Fibroblast of skin of scalp (primary cell): ENCODE results near the gene YTHDF2.

Source experiments
- DNase-seq: peaks from one replicate; pipeline ENCODE4 v3.0.0-alpha.2; 2013

Gene YTHDF2

DNA sequence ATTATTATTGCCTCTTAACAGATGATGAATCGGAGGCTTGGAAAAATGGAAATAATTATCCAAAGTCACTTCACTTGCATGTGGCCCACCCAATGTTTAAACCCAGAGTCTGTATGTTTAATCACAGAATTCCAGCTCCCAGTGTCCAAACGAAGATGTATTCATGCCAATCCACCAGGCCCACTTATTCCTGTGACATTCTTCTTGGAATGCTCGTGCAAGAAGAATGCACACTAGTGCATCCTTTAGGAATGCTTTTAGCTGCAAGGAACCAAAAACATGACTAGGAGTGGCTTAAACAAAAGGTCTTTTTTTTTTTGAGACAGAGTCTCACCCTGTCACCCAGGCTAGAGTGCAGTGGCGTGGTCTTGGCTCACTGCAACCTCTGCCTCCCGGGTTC lies 66.3 kb downstream of the YTHDF2 start:
- peak; percentile 54 for DNase-seq

DNA sequence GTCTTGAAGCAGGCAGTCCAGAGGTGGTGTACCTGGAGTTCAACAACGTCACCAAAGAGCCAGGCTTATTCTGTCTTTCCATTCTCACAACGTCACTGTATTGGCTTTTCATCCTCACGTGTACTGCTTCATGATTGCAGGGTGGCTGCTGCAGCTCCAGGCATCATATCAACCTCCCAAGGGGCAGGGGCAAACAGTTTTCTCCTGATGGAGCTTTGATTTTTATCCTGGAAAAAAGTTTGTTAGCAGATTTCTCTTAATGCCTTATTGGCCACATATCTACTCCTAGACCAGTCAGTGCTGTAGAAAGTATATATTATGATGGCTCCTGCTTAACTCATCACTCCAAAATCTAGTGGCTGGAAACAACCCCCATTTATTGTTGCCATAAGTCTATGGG lies 66.9 kb downstream of the YTHDF2 start:
- DNase-seq, result no peak

- no peak for DNase-seq
Observed at GRCh38 chr1:28804071-28804470, 67.3 kb downstream of the YTHDF2 start.

DNA sequence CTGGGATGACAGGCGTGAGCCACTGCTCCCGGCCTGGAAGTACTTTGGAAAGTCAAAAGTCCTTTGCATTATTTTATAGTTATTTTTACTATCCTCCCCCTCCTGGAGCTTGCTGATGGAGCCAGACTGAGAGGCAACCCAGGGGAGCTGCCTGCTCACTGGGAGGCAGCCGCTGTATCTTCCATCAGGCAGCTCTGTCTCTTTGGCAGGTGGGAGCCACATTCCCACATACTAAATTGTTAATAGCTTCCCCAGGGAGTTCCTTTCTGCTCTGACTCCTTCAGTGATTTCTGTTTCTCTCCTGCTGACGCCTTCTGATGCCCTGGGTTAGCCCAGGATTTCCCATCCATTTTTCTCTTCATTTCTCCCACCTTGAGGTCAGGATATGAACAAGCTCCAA lies 70.3 kb downstream of the YTHDF2 start:
- DNase-seq, result no peak

DNA sequence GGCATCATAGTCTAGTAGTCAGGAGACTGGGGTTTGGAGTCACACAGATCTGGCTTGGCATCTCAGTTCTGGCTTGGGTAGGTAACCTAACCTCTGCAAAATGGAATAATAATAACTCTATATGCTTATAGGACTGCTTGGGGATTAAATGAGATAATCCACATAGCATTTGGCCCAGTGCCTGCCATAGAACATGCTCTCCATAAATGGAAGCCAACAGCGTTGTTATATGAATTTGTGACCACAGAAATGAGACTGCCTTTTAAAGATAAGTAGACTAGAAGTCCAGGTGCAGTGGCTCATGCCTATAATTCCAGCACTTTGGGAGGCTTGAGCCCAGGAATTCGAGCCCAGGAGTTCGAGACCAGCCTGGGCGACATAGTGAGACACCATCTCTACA lies 71.2 kb downstream of the YTHDF2 start:
- no peak for DNase-seq

DNA sequence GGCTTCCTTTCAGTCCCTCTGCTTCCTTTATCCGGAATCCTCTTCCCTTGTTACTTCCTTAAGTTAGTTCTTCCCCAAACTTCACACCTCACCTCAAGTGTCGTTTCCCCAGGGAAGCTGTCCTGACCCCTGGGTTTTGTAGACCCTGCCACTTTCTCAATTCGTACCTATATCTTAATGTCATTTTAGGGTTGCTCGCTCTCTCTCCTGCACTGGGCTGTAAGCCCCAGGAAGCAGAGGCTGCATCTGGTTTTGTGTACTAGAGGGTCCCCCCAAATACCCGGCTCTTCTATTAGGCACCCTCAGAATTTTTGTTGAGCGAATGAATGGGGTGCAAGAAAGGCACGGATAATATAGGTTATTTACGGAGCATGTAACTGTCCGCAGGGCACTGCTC lies 74.6 kb downstream of the YTHDF2 start:
- no peak for DNase-seq

- no peak for DNase-seq
Observed at GRCh38 chr1:28811766-28812668, 75.3 kb downstream of the YTHDF2 start, which contains the start of gene OPRD1. OPRD1 (plus strand) TSS chr1:28812170; CDS start chr1:28812384, 214 bp downstream.

GRCh38 chr1:28812669-28813468 lies 76.1 kb downstream of the YTHDF2 start:
- DNase-seq, result no peak

DNA sequence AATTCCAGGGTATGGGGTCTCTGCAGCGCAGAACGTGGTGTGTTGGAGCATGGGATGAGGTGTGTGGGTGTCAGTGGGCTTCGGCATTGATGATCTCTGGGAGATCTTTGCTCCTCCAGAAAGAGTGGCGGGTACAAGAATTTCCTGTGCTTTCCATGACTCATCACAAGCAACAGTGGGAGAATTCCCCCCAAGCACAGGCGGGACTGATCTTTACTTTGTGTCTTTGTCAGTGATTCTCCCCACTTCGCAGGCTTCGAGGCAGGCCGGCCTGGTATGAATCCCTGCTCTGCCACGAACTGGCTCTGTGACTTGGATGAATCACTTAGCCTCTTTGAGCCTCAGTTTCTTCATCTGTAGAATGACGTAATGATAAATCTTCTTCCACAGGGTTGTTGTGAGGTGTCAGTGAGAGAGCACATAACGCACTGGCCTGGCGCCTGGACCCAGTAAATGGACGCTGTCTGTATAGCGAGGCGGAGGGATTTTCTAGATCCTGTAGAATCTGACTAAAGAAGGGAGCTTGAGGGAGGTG lies 77.3 kb downstream of the YTHDF2 start:
- no peak for DNase-seq

- no peak for DNase-seq
Observed at GRCh38 chr1:28815533-28816185, 78.9 kb downstream of the YTHDF2 start.

DNA sequence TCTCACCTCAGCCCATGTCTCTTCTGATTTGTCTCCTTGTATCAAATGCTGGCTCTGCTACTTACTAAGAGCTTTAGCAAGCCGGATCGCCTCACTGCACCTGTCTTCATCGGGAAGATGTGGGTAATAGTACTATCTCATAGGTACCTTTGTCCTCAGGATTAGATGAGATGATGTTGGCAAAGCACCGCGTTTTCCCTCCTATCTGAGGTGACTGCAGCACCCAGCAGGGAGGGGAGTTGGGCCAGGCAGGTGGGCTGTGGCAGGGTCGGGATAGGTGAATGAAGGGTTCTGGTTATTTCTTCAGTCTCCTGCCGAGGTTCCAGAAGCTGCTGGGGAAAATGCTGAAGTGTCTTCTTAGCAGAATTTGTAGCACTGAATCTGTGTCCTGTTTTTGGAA lies 80.4 kb downstream of the YTHDF2 start:
- no peak for DNase-seq

GRCh38 chr1:28819020-28819419 lies 82.3 kb downstream of the YTHDF2 start:
- DNase-seq, result no peak
